Measurements from ENCODE around the gene KSR1. TPM values are rescaled to one million over a fixed set of nuclear protein-coding genes. Genes with fewer than 3 reads are reported as not detected.

The KSR1 gene
- total RNA-seq, 1 experiment from 2014 or later = 21.7 TPM

GRCh38 chr17:27460196-27460725 lies 4.0 kb downstream of the KSR1 start:
- no peak overlapping the region for H3K4me3 ChIP-seq (ENCODE audit: low read depth in 2 of 2, low read length in 2 of 2)
- no peaks in the 10 kb centered on the region for H3K36me3 ChIP-seq (ENCODE audit: control insufficient read depth, insufficient read depth, low read length)
- ChIA-PET CTCF (no interaction called here), POLR2A (interaction anchor here (0.5 kb wide), 1 partner anchor 112 kb away, joined by 3 read pairs; no protein-coding TSS in a partner anchor)
- no peak for ATAC-seq
- H3K4me1 ChIP-seq (ENCODE audit: control insufficient read depth, insufficient read depth, low read length) = peaks cover 31% of the 10 kb centered on the region
- no peak overlapping the region for H3K27ac ChIP-seq (ENCODE audit: low read length)
- no peaks in the 10 kb centered on the region for H3K9me3 ChIP-seq (ENCODE audit: control insufficient read depth, insufficient read depth, low read depth, low read length)
- in situ Hi-C loops (cut with HindIII; ENCODE audit: low pct_unique_long_range_greater_than_20kb, low sequenced_read_pairs) (no loop called here), intact Hi-C loops (cut with micrococcal nuclease; ENCODE audit: unreplicated experiment) (loop anchor here (10.0 kb wide), 1 partner anchor 105 kb away; no protein-coding TSS in a partner anchor)
- no peak for TF ChIP-seq REST (IDR thresholded peaks at IDR 0.05; ENCODE audit: insufficient read depth in 1 of 2, low read depth in 2 of 2, low read length in 1 of 2)
- no TSS peak for BruUV-seq (replicated peaks)
- DNase-seq (ENCODE audit: low read depth, low spot score) = no peak
- no peaks in the 10 kb centered on the region for H3K27me3 ChIP-seq (ENCODE audit: control insufficient read depth, insufficient read depth, low read length)

- BruUV-seq (replicated peaks) = no TSS peak
Observed at GRCh38 chr17:27461192-27461859, 5.1 kb downstream of the KSR1 start.

More at GRCh38 chr17:27461192-27461859, 5.1 kb downstream of the KSR1 start:
- H3K4me1 ChIP-seq (ENCODE audit: control insufficient read depth, insufficient read depth, low read length) = peaks cover 31% of the 10 kb centered on the region
- H3K27ac ChIP-seq (ENCODE audit: low read length) = no peak overlapping the region
- TF ChIP-seq, protein P1, sequence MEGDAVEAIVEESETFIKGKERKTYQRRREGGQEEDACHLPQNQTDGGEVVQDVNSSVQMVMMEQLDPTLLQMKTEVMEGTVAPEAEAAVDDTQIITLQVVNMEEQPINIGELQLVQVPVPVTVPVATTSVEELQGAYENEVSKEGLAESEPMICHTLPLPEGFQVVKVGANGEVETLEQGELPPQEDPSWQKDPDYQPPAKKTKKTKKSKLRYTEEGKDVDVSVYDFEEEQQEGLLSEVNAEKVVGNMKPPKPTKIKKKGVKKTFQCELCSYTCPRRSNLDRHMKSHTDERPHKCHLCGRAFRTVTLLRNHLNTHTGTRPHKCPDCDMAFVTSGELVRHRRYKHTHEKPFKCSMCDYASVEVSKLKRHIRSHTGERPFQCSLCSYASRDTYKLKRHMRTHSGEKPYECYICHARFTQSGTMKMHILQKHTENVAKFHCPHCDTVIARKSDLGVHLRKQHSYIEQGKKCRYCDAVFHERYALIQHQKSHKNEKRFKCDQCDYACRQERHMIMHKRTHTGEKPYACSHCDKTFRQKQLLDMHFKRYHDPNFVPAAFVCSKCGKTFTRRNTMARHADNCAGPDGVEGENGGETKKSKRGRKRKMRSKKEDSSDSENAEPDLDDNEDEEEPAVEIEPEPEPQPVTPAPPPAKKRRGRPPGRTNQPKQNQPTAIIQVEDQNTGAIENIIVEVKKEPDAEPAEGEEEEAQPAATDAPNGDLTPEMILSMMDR (IDR thresholded peaks at IDR 0.05) = no peak
- no peak for TF ChIP-seq REST (IDR thresholded peaks at IDR 0.05; ENCODE audit: insufficient read depth in 1 of 2, low read depth in 2 of 2, low read length in 1 of 2)
- TF ChIP-seq SIN3A (IDR thresholded peaks at IDR 0.05; ENCODE audit: borderline replicate concordance, insufficient read depth, low read depth, low read length) = no peak
- TF ChIP-seq TCF7L2 (IDR thresholded peaks at IDR 0.05; ENCODE audit: low read depth, low read length) = no peak
- TF ChIP-seq POLR2AphosphoS5 (IDR thresholded peaks at IDR 0.05; ENCODE audit: low read depth, low read length) = no peak
- no peaks in the 10 kb centered on the region for H3K27me3 ChIP-seq (ENCODE audit: control insufficient read depth, insufficient read depth, low read length)
- in situ Hi-C loops (cut with HindIII; ENCODE audit: low pct_unique_long_range_greater_than_20kb, low sequenced_read_pairs) (no loop called here), intact Hi-C loops (cut with micrococcal nuclease; ENCODE audit: unreplicated experiment) (loop anchor here (10.0 kb wide), 1 partner anchor 107 kb away; no protein-coding TSS in a partner anchor)
- ChIA-PET CTCF (no interaction called here), POLR2A (no interaction called here)
- ATAC-seq (no peak), DNase-seq (ENCODE audit: low read depth, low spot score) (no peak)
- no peaks in the 10 kb centered on the region for H3K36me3 ChIP-seq (ENCODE audit: control insufficient read depth, insufficient read depth, low read length)
- no peaks in the 10 kb centered on the region for H3K9me3 ChIP-seq (ENCODE audit: control insufficient read depth, insufficient read depth, low read depth, low read length)
- H3K4me3 ChIP-seq (ENCODE audit: low read depth in 2 of 2, low read length in 2 of 2) = no peak overlapping the region

All from Panc1 (cell line).